ENCODE measurements around the gene MST1.
"Not testable (repeated sequence)": the region's sequence is repeated elsewhere in the genome, so short reads cannot be mapped to it uniquely, and the experiment has no call there.

Gene MST1

DNA sequence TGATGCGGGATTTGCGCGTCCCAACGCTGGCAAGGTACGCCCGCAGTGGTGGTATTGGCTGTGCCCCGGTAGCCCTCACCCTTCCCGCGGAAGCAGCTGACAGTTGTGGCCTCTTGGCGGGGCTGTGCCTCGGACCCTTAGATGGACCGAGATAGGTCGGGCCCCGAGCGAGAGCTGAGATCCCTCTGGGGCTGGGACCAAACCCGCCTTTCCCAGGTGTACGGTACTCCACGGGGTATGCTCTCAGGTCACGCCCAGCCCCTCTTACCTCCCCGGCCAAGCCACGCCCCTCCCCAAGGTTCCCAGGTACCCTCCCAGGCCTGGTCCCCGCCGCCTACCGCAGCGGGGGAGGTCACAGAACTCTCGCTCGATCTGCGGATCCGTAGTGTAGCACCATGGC, 2.9 kb downstream of the MST1 start:
- H3K4me3 ChIP-seq (ENCODE audit: low read length) = peak overlapping the region; percentile 17; the same call in 1 of the 2 replicates
- DNase-seq (ENCODE audit: low read depth) = not testable (repeated sequence)

DNA sequence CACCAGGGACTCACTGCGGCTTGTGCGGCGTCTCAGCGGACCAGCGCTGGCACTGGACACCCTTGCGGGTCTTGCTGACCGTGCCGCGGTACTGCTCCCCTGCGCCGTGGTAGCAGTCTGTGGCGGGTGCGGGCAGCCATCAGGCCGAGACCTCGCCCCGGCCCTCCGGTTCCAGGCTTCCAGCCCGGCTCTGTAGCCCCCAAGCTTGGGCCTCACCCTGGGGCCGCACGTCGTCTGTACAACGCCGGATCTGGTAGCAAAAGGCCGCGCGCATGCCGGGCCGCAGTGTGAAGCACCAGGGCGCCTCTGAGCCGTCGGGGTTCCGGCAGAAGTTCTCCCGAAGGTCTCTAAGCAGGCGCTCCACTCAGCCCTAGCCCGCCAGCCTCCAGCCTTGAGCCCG, 3.4 kb downstream of the MST1 start:
- DNase-seq (ENCODE audit: low read depth); H3K4me3 ChIP-seq (ENCODE audit: low read length): not testable (repeated sequence)

DNA sequence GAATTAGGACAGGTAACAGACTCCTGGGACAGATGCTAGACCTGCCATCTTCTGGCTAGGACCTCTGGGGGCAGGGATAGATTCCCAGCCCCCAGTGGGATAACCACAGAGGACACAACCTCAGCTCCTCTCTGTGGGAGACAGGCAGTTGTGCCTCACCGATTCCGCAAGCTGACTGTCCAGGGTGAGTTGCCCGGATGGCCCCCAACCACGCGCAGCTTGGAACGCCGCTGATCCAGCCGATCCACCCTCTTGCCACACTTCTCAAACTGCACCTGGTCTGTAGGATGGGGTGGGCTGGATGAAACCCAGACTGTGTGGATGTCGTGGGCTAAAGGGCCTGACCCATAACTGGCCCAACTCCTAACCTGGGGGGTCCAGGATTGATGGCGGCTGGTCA, 4.2 kb downstream of the MST1 start:
- not testable (repeated sequence) for H3K4me3 ChIP-seq (ENCODE audit: low read length); DNase-seq (ENCODE audit: low read depth)

DNA sequence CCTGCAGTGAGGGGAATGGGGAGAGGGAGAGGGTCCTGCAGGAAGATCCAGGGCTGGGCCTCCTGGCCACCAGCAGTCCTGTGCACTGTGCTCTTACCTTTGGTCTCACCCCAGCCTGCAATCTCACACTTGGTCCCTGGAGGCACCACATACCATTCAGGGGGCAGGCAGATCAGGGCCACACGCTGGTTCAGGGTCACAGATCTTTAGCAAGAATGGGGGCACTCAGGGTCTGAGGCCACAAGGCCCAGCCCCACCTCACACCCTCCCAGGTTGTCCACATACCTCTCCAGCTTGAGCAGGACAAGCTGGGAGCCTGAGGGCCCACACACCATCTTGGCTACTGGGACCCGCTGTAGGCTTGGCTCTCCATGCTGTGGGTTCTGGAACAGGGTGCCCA, 4.8 kb downstream of the MST1 start:
- not testable (repeated sequence) for DNase-seq (ENCODE audit: low read depth); H3K4me3 ChIP-seq (ENCODE audit: low read length)

DNA sequence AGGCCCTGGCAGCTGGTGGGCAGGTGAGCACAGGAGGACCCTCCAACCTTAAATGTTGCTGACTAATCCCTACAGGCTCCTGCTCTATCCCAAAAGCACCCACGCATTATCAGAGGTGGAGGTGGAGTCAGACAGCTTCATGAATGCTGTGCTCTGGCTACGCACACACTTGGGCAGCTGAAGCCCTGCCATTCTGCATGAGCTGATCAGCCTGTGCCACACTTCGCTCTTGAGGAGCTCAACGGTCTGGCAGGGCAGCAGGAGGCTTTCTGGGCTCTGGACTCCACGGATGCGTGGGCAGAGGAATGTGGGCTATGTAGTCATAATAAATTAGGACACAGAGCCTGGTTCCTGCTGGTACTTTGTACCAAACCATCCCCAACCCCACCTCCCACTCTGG, 6.1 kb downstream of the MST1 start:
- TF ChIP-seq, protein P1, sequence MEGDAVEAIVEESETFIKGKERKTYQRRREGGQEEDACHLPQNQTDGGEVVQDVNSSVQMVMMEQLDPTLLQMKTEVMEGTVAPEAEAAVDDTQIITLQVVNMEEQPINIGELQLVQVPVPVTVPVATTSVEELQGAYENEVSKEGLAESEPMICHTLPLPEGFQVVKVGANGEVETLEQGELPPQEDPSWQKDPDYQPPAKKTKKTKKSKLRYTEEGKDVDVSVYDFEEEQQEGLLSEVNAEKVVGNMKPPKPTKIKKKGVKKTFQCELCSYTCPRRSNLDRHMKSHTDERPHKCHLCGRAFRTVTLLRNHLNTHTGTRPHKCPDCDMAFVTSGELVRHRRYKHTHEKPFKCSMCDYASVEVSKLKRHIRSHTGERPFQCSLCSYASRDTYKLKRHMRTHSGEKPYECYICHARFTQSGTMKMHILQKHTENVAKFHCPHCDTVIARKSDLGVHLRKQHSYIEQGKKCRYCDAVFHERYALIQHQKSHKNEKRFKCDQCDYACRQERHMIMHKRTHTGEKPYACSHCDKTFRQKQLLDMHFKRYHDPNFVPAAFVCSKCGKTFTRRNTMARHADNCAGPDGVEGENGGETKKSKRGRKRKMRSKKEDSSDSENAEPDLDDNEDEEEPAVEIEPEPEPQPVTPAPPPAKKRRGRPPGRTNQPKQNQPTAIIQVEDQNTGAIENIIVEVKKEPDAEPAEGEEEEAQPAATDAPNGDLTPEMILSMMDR (conservative IDR thresholded peaks at IDR 0.05; ENCODE audit: low read length) = no peak
- no peak overlapping the region for H3K4me3 ChIP-seq (ENCODE audit: low read length)
- no peak for DNase-seq (ENCODE audit: low read depth)

DNA sequence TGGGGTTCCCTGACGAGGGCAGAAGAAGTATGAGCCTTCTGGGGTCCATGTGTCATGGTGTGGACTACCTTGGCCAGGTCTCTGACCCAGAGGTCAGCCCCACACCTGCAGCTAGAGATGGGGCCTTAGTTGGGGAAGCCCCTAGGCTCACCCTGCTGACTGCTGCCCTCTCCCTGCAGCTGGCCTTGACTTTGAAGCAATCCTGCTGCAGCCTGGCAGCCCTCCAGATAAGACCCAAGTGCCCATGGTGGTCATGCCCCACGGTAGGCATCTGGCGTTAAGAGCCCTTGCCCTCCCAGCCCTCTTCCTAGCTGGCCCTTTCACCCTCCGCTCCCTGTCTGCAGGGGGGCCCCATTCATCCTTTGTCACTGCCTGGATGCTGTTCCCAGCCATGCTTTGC, 7.7 kb downstream of the MST1 start:
- DNase-seq (ENCODE audit: low read depth) = no peak
- H3K4me3 ChIP-seq (ENCODE audit: low read length) = no peak overlapping the region
- TF ChIP-seq, protein P1 (conservative IDR thresholded peaks at IDR 0.05; ENCODE audit: low read length) = no peak

DNA sequence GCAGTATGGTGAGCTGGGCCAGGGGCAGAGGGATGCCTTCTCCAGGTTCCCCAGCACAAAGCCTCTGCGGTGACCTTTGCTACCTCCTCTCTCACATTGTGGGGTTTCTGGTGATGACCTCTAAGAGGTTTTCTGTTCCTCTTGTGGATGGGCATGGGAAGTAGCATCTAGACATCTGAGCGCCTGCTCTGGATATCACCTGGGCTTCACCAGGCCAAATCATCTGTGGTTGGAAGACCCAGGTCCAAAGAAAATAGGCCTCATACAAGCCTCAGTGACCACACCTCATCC, 8.1 kb downstream of the MST1 start:
- DNase-seq (ENCODE audit: low read depth) = no peak
- no peak overlapping the region for H3K4me3 ChIP-seq (ENCODE audit: low read length)
- TF ChIP-seq, protein P1 (conservative IDR thresholded peaks at IDR 0.05; ENCODE audit: low read length) = no peak

DNA sequence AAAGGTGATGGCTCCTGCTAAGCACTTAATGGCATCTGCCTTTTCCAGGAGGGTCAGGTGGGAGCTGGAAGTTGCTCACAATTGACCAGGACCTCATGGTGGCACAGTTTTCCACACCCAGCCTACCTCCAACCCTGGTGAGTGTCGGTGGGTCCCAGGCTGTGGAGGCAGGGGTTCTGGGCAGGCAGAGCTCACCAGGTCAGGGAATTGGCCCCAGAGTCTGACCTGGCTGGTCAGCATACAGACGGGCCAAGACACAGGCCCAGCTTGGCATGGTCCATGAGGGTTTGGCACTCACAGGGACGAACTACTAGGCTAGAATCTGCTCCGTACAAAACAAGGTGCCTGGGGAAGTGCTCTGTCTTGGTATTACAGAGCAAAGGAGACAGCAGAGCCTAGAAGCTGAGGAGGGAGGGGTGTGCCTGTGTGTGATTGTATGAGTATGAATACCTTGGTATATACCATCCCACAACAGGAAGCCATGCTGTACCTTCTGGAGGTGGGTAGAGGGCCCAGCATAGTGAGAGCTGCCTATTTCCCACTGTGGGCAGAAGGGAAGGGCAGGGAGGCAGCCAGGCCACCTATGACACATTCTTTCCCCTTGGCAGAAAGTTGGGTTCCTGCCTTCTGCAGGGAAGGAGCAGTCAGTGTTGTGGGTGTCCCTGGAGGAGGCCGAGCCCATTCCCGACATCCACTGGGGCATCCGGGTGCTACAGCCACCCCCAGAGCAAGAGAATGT, 8.6 kb downstream of the MST1 start:
- DNase-seq (ENCODE audit: low read depth) = no peak
- H3K4me3 ChIP-seq (ENCODE audit: low read length) = no peak overlapping the region
- TF ChIP-seq, protein P1 (conservative IDR thresholded peaks at IDR 0.05; ENCODE audit: low read length) = no peak

DNA sequence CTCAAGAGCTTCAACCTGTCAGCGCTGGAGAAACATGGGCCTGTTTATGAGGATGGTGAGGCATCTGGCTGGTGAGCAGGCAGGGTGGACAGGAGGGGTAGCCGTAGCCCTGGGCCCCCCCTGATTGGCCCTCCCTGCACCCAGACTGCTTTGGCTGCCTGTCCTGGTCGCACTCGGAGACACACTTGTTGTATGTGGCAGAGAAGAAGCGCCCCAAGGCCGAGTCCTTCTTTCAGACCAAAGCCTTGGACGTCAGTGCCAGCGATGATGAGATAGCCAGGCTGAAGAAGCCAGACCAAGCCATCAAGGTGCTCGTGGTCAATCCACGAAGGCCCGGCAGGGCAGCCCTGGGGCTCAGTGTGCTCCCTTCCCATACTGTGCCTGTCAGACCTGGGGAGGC, 13.4 kb downstream of the MST1 start:
- TF ChIP-seq, protein P1 (conservative IDR thresholded peaks at IDR 0.05; ENCODE audit: low read length) = no peak
- no peak overlapping the region for H3K4me3 ChIP-seq (ENCODE audit: low read length)

More for the DNA sequence above, 13.4 kb downstream of the MST1 start:
- no peak for DNase-seq (ENCODE audit: low read depth)

Data from AG10803 (cell line).